T-cell (primary cell): ENCODE measurements around the gene FMN2. TPM values are rescaled to one million over a fixed set of nuclear protein-coding genes. Genes with fewer than 3 reads are reported as not detected.
"Not testable (repeated sequence)": the region's sequence is repeated elsewhere in the genome, so short reads cannot be mapped to it uniquely, and the experiment has no call there.

Experiments
- ATAC-seq, 4 experiments: fragments of 200-7000 bp in 3 of 4; fragments of 150-1000 bp in 1 of 4; cut with Tn5 transposase; replicated peaks in 1 of 4; 1 replicate in 3 of 4; 2 replicates in 1 of 4; pipeline ENCODE4 v1.10.0; 2021; ENCODE audit warnings: moderate library complexity in 3 of 4, mild to moderate bottlenecking in 2 of 4, moderate number of reproducible peaks in 1 of 4
- CTCF ChIA-PET, 2 donors: fragments of 300-600 bp; sonication (Branson Sonifier 250); formaldehyde crosslinking; loops; one replicate each; lab custom pipeline; 2022; ENCODE audit warnings: antibody characterized with exemption in 2 of 2; lab: Charles Lee
- POLR2A ChIA-PET, 2 donors: fragments of 300-600 bp; sonication (Branson Sonifier 250); formaldehyde crosslinking; loops; one replicate each; lab custom pipeline; 2022; ENCODE audit warnings: antibody characterized with exemption in 2 of 2; lab: Charles Lee
- DNase-seq, 35 experiments: peaks; one replicate each; pipeline versions ENCODE4 v3.0.0 to v3.0.0-alpha.2; 2013 to 2023
- H3K27ac ChIP-seq: one replicate; pipeline ENCODE4 v1.5.1; 2013; ENCODE audit warnings: low read length
- H3K27me3 ChIP-seq, 2 experiments: replicated peaks in 1 of 2; 1 replicate in 1 of 2; 2 replicates in 1 of 2; pipeline versions ENCODE4 v1.6.1 to v1.7.0; 2013; ENCODE audit warnings: low read length in 1 of 2, mixed read lengths in 1 of 2; ENCODE audit not compliant: control insufficient read depth in 2 of 2, insufficient read depth in 2 of 2; ENCODE audit errors: extremely low read depth in 1 of 2
- H3K36me3 ChIP-seq, 2 donors: 1 replicate in 1 of 2; 2 replicates in 1 of 2; pipeline versions ENCODE4 v1.6.1 to v1.7.0; 2013; ENCODE audit warnings: low read length in 1 of 2; ENCODE audit not compliant: control insufficient read depth in 2 of 2, insufficient read depth in 1 of 2; ENCODE audit errors: extremely low read depth in 1 of 2
- H3K4me1 ChIP-seq, 2 experiments: 1 replicate in 1 of 2; 2 replicates in 1 of 2; pipeline versions ENCODE4 v1.6.1 to v1.7.0; 2013; ENCODE audit warnings: low read length in 2 of 2, mixed read lengths in 1 of 2; ENCODE audit not compliant: insufficient read depth in 2 of 2, control insufficient read depth in 1 of 2; ENCODE audit errors: extremely low read depth in 1 of 2
- H3K4me3 ChIP-seq, 2 donors: 1 replicate in 1 of 2; 2 replicates in 1 of 2; pipeline versions ENCODE4 v1.5.1 to v1.7.0; 2013; ENCODE audit warnings: mild to moderate bottlenecking in 2 of 2, low read length in 1 of 2, moderate library complexity in 1 of 2; ENCODE audit not compliant: control insufficient read depth in 1 of 2; ENCODE audit errors: extremely low read depth in 1 of 2
- H3K9me3 ChIP-seq: 2 replicates; pipeline ENCODE4 v1.7.0; 2013
- H3K27ac Mint-ChIP-seq, 2 donors: one replicate each; pipeline ENCODE4 v1.8.0; 2020 to 2021; ENCODE audit warnings: mild to moderate bottlenecking in 2 of 2, mixed read lengths in 2 of 2
- H3K27me3 Mint-ChIP-seq, 2 donors: one replicate each; pipeline ENCODE4 v1.8.0; 2021 to 2022; ENCODE audit warnings: mixed read lengths in 2 of 2
- H3K36me3 Mint-ChIP-seq: one replicate; pipeline ENCODE4 v1.8.0; 2021; ENCODE audit warnings: mixed read lengths
- H3K4me1 Mint-ChIP-seq, 3 donors: one replicate each; pipeline ENCODE4 v1.8.0; 2020 to 2022; ENCODE audit warnings: mixed read lengths in 3 of 3, mild to moderate bottlenecking in 1 of 3
- H3K4me3 Mint-ChIP-seq, 3 donors: one replicate each; pipeline ENCODE4 v1.8.0; 2020 to 2022; ENCODE audit warnings: mild to moderate bottlenecking in 3 of 3, mixed read lengths in 3 of 3, moderate library complexity in 3 of 3
- H3K9me3 Mint-ChIP-seq, 3 donors: one replicate each; pipeline ENCODE4 v1.8.0; 2020 to 2022; ENCODE audit warnings: mixed read lengths in 3 of 3
- WGBS: methylation state at CpG from one replicate; pipeline ENCODE4 v1.1.5; 2013; ENCODE audit warnings: missing lambda C conversion rate; ENCODE audit not compliant: insufficient coverage; 5-methylcytosine and 5-hydroxymethylcytosine counted together
- total RNA-seq, 35 experiments: library from RNA in 6 of 35; stranded (reverse) in 6 of 35; fragments of 120-200 nt in 1 of 35; gene quantifications; one replicate each; pipeline versions ENCODE4 v1.2.1 to v1.2.4 and lab custom pipeline; 2013 to 2026

FMN2 gene
- total RNA-seq, 5 donors from 2014 or later (not counting 1 experiment from before 2014, with no cell fraction given) = not detected

GRCh38 chr1:240256836-240257503 lies 165.3 kb downstream of the FMN2 start:
- Mint-ChIP-seq H3K4me3 (no peak overlapping the region), H3K27ac (no peak overlapping the region), H3K9me3 (peaks cover 10 to 21% (median 16%) of the 10 kb centered on the region in 3 donors), H3K36me3 (no peaks in the 10 kb centered on the region), H3K27me3 (no peaks in the 10 kb centered on the region), H3K4me1 (no peaks in the 10 kb centered on the region)
- no peak for ATAC-seq
- no peak for DNase-seq
- no peak overlapping the region for H3K4me3 ChIP-seq
- ChIA-PET POLR2A (no interaction called here), CTCF (no interaction called here)
- H3K36me3 ChIP-seq = no peaks in the 10 kb centered on the region
- no peak overlapping the region for H3K27ac ChIP-seq
- H3K9me3 ChIP-seq = no peaks in the 10 kb centered on the region
- no peaks in the 10 kb centered on the region for H3K4me1 ChIP-seq
- peaks cover 0 to 8% of the 10 kb centered on the region in 2 experiments for H3K27me3 ChIP-seq
- no CpG with 5 or more reads among the region's 4 CpGs for WGBS

- 83% methylated on average over 1 of the region's 3 CpGs for WGBS
- Histone ChIP-seq H3K36me3 (no peaks in the 10 kb centered on the region), H3K27me3 (peaks cover 0 to 7% of the 10 kb centered on the region in 2 experiments), H3K27ac (no peak overlapping the region), H3K4me1 (no peaks in the 10 kb centered on the region), H3K9me3 (no peaks in the 10 kb centered on the region), H3K4me3 (no peak overlapping the region)
- H3K27ac Mint-ChIP-seq = no peak overlapping the region
- no peaks in the 10 kb centered on the region for H3K4me1 Mint-ChIP-seq
- H3K27me3 Mint-ChIP-seq = no peaks in the 10 kb centered on the region
- ATAC-seq (no peak), DNase-seq (no peak)
- ChIA-PET POLR2A (no interaction called here), CTCF (no interaction called here)
- peaks cover 2 to 14% (median 8%) of the 10 kb centered on the region in 3 donors for H3K9me3 Mint-ChIP-seq
- no peak overlapping the region for H3K4me3 Mint-ChIP-seq
- no peaks in the 10 kb centered on the region for H3K36me3 Mint-ChIP-seq
These were observed 167.2 kb downstream of the FMN2 start for GRCh38 chr1:240258910-240259309.

- H3K36me3 ChIP-seq, H3K27ac ChIP-seq, DNase-seq, H3K27me3 ChIP-seq, H3K27me3 Mint-ChIP-seq, H3K27ac Mint-ChIP-seq, H3K9me3 Mint-ChIP-seq, CTCF ChIA-PET, H3K4me1 Mint-ChIP-seq, H3K36me3 Mint-ChIP-seq, POLR2A ChIA-PET, H3K4me3 ChIP-seq, H3K4me1 ChIP-seq, ATAC-seq, H3K9me3 ChIP-seq, H3K4me3 Mint-ChIP-seq: not testable (repeated sequence)
- no CpG with 5 or more reads among the region's 2 CpGs for WGBS
These were observed 172.8 kb downstream of the FMN2 start for GRCh38 chr1:240264494-240264893.

- no CpG with 5 or more reads among the region's 2 CpGs for WGBS
- Mint-ChIP-seq H3K9me3 (peaks cover 7 to 22% (median 22%) of the 10 kb centered on the region in 3 donors), H3K27ac (no peak overlapping the region), H3K36me3 (no peaks in the 10 kb centered on the region), H3K4me1 (no peaks in the 10 kb centered on the region), H3K4me3 (no peak overlapping the region), H3K27me3 (no peaks in the 10 kb centered on the region)
- Histone ChIP-seq H3K4me3 (no peak overlapping the region), H3K27ac (no peak overlapping the region), H3K9me3 (no peaks in the 10 kb centered on the region), H3K36me3 (no peaks in the 10 kb centered on the region), H3K27me3 (no peaks in the 10 kb centered on the region), H3K4me1 (no peaks in the 10 kb centered on the region)
- DNase-seq (no peak), ATAC-seq (no peak)
- CTCF ChIA-PET = no interaction called here
- POLR2A ChIA-PET = no interaction called here
These were observed 179.4 kb downstream of the FMN2 start for GRCh38 chr1:240271081-240271480.

- H3K36me3 ChIP-seq = no peaks in the 10 kb centered on the region
- no peaks in the 10 kb centered on the region for H3K27me3 Mint-ChIP-seq
- no peak overlapping the region for H3K27ac Mint-ChIP-seq
- CTCF ChIA-PET = no interaction called here
- no peaks in the 10 kb centered on the region for H3K4me1 Mint-ChIP-seq
- no peaks in the 10 kb centered on the region for H3K4me1 ChIP-seq
- H3K27me3 ChIP-seq = no peaks in the 10 kb centered on the region
- DNase-seq (no peak), ATAC-seq (no peak)
- H3K9me3 ChIP-seq = no peaks in the 10 kb centered on the region
- H3K9me3 Mint-ChIP-seq = peaks cover 4 to 22% (median 20%) of the 10 kb centered on the region in 3 donors
- POLR2A ChIA-PET = no interaction called here
- no peaks in the 10 kb centered on the region for H3K36me3 Mint-ChIP-seq
- H3K4me3 ChIP-seq = no peak overlapping the region
- 80% methylated on average over 5 of the region's 5 CpGs for WGBS
- no peak overlapping the region for H3K27ac ChIP-seq
- H3K4me3 Mint-ChIP-seq = no peak overlapping the region
These were observed 182.9 kb downstream of the FMN2 start for GRCh38 chr1:240274569-240274968.

- H3K4me1 ChIP-seq, H3K4me3 ChIP-seq, CTCF ChIA-PET, H3K4me3 Mint-ChIP-seq, ATAC-seq, H3K27me3 ChIP-seq, H3K36me3 Mint-ChIP-seq, H3K27ac ChIP-seq, H3K36me3 ChIP-seq, H3K27ac Mint-ChIP-seq, H3K4me1 Mint-ChIP-seq, DNase-seq, POLR2A ChIA-PET, H3K27me3 Mint-ChIP-seq, H3K9me3 ChIP-seq: not testable (repeated sequence)
- peaks cover 4 to 22% (median 20%) of the 10 kb centered on the region in 3 donors for H3K9me3 Mint-ChIP-seq
These were observed 183.5 kb downstream of the FMN2 start for GRCh38 chr1:240275219-240275618.

GRCh38 chr1:240278082-240278481 lies 186.4 kb downstream of the FMN2 start:
- ChIA-PET POLR2A (no interaction called here), CTCF (no interaction called here)
- WGBS = 70% methylated on average over 1 of the region's 6 CpGs

More at GRCh38 chr1:240278082-240278481, 186.4 kb downstream of the FMN2 start:
- H3K9me3 Mint-ChIP-seq = peaks cover 4 to 19% (median 16%) of the 10 kb centered on the region in 3 donors
- Histone ChIP-seq H3K27me3 (no peaks in the 10 kb centered on the region), H3K4me3 (no peak overlapping the region), H3K4me1 (no peaks in the 10 kb centered on the region), H3K27ac (no peak overlapping the region), H3K36me3 (no peaks in the 10 kb centered on the region), H3K9me3 (no peaks in the 10 kb centered on the region)
- H3K27ac Mint-ChIP-seq = no peak overlapping the region
- DNase-seq = no peak
- no peaks in the 10 kb centered on the region for H3K27me3 Mint-ChIP-seq
- H3K36me3 Mint-ChIP-seq = no peaks in the 10 kb centered on the region
- H3K4me1 Mint-ChIP-seq = no peaks in the 10 kb centered on the region
- H3K4me3 Mint-ChIP-seq = no peak overlapping the region
- no peak for ATAC-seq
